Keratinocyte (primary cell): ENCODE data around the gene ANKRD13A. TPM values are rescaled to one million over a fixed set of nuclear protein-coding genes. Genes with fewer than 3 reads are reported as not detected.

Experiments
- DNase-seq: peaks from one replicate; pipeline ENCODE4 v3.0.0-alpha.2; 2011; ENCODE audit warnings: low read depth, missing footprints, low spot score
- FAIRE-seq: peaks from 2 replicates; lab custom pipeline; 2011; peaks lifted over from hg19 to GRCh38; lab: Jason Lieb, UNC
- H2AFZ ChIP-seq: 2 replicates; pipeline ENCODE4 v1.6.0; 2012; ENCODE audit warnings: low read length, control low read depth, inconsistent platforms; ENCODE audit not compliant: control insufficient read depth
- H3K27ac ChIP-seq: 2 replicates; pipeline ENCODE4 v1.5.1; 2011; ENCODE audit warnings: low read length; ENCODE audit not compliant: control insufficient read depth, insufficient read depth
- H3K27me3 ChIP-seq: 3 replicates; pipeline ENCODE4 v1.6.0; 2011; ENCODE audit warnings: low read length; ENCODE audit not compliant: control insufficient read depth, insufficient read depth; ENCODE audit errors: extremely low read depth
- H3K36me3 ChIP-seq, 2 experiments: 2 replicates in 1 of 2; 3 replicates in 1 of 2; pipeline ENCODE4 v1.5.1; 2011; ENCODE audit warnings: low read length in 2 of 2, mild to moderate bottlenecking in 1 of 2; ENCODE audit not compliant: control insufficient read depth in 2 of 2, insufficient read depth in 2 of 2; ENCODE audit errors: extremely low read depth in 1 of 2
- H3K4me1 ChIP-seq: 3 replicates; pipeline ENCODE4 v1.5.1; 2011; ENCODE audit warnings: low read length; ENCODE audit not compliant: control insufficient read depth, insufficient read depth; ENCODE audit errors: extremely low read depth
- H3K4me2 ChIP-seq: 3 replicates; pipeline ENCODE4 v1.6.0; 2011; ENCODE audit warnings: low read depth, low read length; ENCODE audit not compliant: control insufficient read depth, insufficient read depth; ENCODE audit errors: extremely low read depth
- H3K4me3 ChIP-seq, 3 experiments: fragments of 200-600 bp in 1 of 3; sonication (generic) in 1 of 3; 2 replicates in 2 of 3; 3 replicates in 1 of 3; pipeline ENCODE4 v1.5.1; 2011 to 2016; ENCODE audit warnings: low read length in 3 of 3, mild to moderate bottlenecking in 3 of 3, control low read depth in 2 of 3, inconsistent platforms in 1 of 3, low read depth in 1 of 3, mixed read lengths in 1 of 3, mixed run types in 1 of 3, moderate library complexity in 1 of 3; ENCODE audit not compliant: control insufficient read depth in 2 of 3, insufficient read depth in 2 of 3; ENCODE audit errors: extremely low read depth in 1 of 3
- H3K79me2 ChIP-seq: 2 replicates; pipeline ENCODE4 v1.6.0; 2012; ENCODE audit warnings: low read length; ENCODE audit not compliant: control insufficient read depth, insufficient read depth
- H3K9ac ChIP-seq: 3 replicates; pipeline ENCODE4 v1.6.0; 2011; ENCODE audit warnings: low read length; ENCODE audit not compliant: control insufficient read depth, insufficient read depth; ENCODE audit errors: extremely low read depth
- H3K9me1 ChIP-seq: 3 replicates; pipeline ENCODE4 v1.6.0; 2011; ENCODE audit warnings: low read length; ENCODE audit not compliant: control insufficient read depth, insufficient read depth; ENCODE audit errors: extremely low read depth
- H3K9me3 ChIP-seq: 2 replicates; pipeline ENCODE4 v1.5.1; 2012; ENCODE audit warnings: low read depth, low read length; ENCODE audit not compliant: control insufficient read depth
- H4K20me1 ChIP-seq: 3 replicates; pipeline ENCODE4 v1.6.0; 2011; ENCODE audit warnings: low read length; ENCODE audit not compliant: control insufficient read depth, insufficient read depth; ENCODE audit errors: extremely low read depth
- CTCF ChIP-seq, 3 experiments: IDR thresholded peaks in 1 of 3; conservative IDR thresholded peaks in 1 of 3; optimal IDR thresholded peaks in 1 of 3; 2 replicates in 2 of 3; 3 replicates in 1 of 3; pipeline versions ENCODE3 to v1.5.1; 2011; ENCODE audit warnings: low read length in 3 of 3, mild to moderate bottlenecking in 3 of 3, moderate library complexity in 2 of 3, control low read depth in 1 of 3, inconsistent platforms in 1 of 3; ENCODE audit not compliant: insufficient read depth in 2 of 3; ENCODE audit errors: extremely low read depth in 1 of 3
- EZH2 ChIP-seq: IDR thresholded peaks from one replicate; pipeline ENCODE4 v1.6.1; 2012; ENCODE audit warnings: inconsistent platforms, mild to moderate bottlenecking, low read length, moderate library complexity
- dilution Hi-C: fragments of 300-500 bp; cut with MboI; formaldehyde crosslinking; loops from one replicate; pipeline ENCODE4 v1.7.0; 2020; ENCODE audit warnings: low sequenced_read_pairs; ENCODE audit not compliant: extremely low pct_ligation_motif_present
- polyA plus RNA-seq, 5 experiments: library from polyadenylated mRNA; depleted of rRNA in 3 of 5; stranded (reverse) in 3 of 5; stranded (forward) in 1 of 5; unstranded in 1 of 5; fragments of >200 nt; gene quantifications; 1 replicate in 1 of 5; 2 replicates in 3 of 5; 3 replicates in 1 of 5; pipeline versions ENCODE4 v1.2.1 to v1.2.3, GENCODE V29; 2011 to 2012; ENCODE audit warnings: missing spikeins in 2 of 5, low read depth in 1 of 5, low replicate concordance in 1 of 5

Gene ANKRD13A
- polyA plus RNA-seq, 1 donor (not counting 4 experiments of a cell fraction or from before 2014, with no cell fraction given): 73.1 TPM

- no peak overlapping the region for H3K27ac ChIP-seq
- H2AFZ ChIP-seq: peak overlapping the region; percentile 79
- peak overlapping the region in 2 of 3 experiments; percentile 23 to 54 for H3K4me3 ChIP-seq
Observed at GRCh38 chr12:110073049-110073831, 74.0 kb downstream of the ANKRD13A start.

GRCh38 chr12:110074089-110074488 lies 74.9 kb downstream of the ANKRD13A start:
- Histone ChIP-seq H3K9ac (no peak overlapping the region), H3K27ac (no peak overlapping the region), H3K36me3 (no peaks in the 10 kb centered on the region), H3K9me1 (no peaks in the 10 kb centered on the region), H3K4me2 (no peak overlapping the region), H3K4me1 (peaks cover 9% of the 10 kb centered on the region), H3K4me3 (no peak overlapping the region), H3K9me3 (no peaks in the 10 kb centered on the region), H3K79me2 (no peaks in the 10 kb centered on the region), H3K27me3 (no peaks in the 10 kb centered on the region), H2AFZ (no peak overlapping the region), H4K20me1 (no peaks in the 10 kb centered on the region)
- no peak for TF ChIP-seq CTCF (optimal IDR thresholded peaks at IDR 0.05 in 1 of 3, IDR thresholded peaks at IDR 0.05 in 1 of 3, conservative IDR thresholded peaks at IDR 0.05 in 1 of 3; ENCODE audit: extremely low read depth in 1 of 3, insufficient read depth in 2 of 3, low read length in 3 of 3)
- no peak for TF ChIP-seq EZH2
- DNase-seq: no peak
- dilution Hi-C loops: no loop called here
- no peak for FAIRE-seq

More at GRCh38 chr12:110073049-110073831, 74.0 kb downstream of the ANKRD13A start:
- Histone ChIP-seq H3K4me1 (peaks cover 9% of the 10 kb centered on the region), H3K4me2 (peak overlapping the region; percentile 83), H3K36me3 (no peaks in the 10 kb centered on the region), H3K9me3 (no peaks in the 10 kb centered on the region), H3K9ac (no peak overlapping the region), H3K27me3 (no peaks in the 10 kb centered on the region), H4K20me1 (no peaks in the 10 kb centered on the region), H3K79me2 (no peaks in the 10 kb centered on the region), H3K9me1 (no peaks in the 10 kb centered on the region)
- dilution Hi-C loops: no loop called here
- no peak for DNase-seq
- TF ChIP-seq CTCF (optimal IDR thresholded peaks at IDR 0.05 in 1 of 3, IDR thresholded peaks at IDR 0.05 in 1 of 3, conservative IDR thresholded peaks at IDR 0.05 in 1 of 3; ENCODE audit: extremely low read depth in 1 of 3, insufficient read depth in 2 of 3, low read length in 3 of 3) (no peak), EZH2 (no peak)
- no peak for FAIRE-seq
